Psoas muscle (tissue), 8 donors: Measurements from ENCODE around the gene DTNB. TPM values are rescaled to one million over a fixed set of nuclear protein-coding genes. Genes with fewer than 3 reads are reported as not detected.

ENCODE experiments used
- ATAC-seq, 4 donors: fragments of 200-7000 bp; cut with Tn5 transposase; one replicate each; pipeline ENCODE4 v1.9.1; 2020; ENCODE audit warnings: moderate library complexity in 3 of 4, mild to moderate bottlenecking in 2 of 4
- DNase-seq, 2 donors: peaks; one replicate each; pipeline ENCODE4 v3.0.0-alpha.2; 2020
- H3K27ac ChIP-seq: fragments of 200-600 bp; one replicate; pipeline ENCODE4 v1.8.0; 2022
- H3K27me3 ChIP-seq, 3 donors: fragments of 200-600 bp in 1 of 3; one replicate each; pipeline versions ENCODE4 v1.6.1 to v1.8.0; 2013 to 2022; ENCODE audit warnings: low read length in 2 of 3, mild to moderate bottlenecking in 2 of 3, moderate library complexity in 1 of 3; ENCODE audit not compliant: insufficient read depth in 3 of 3
- H3K36me3 ChIP-seq, 2 donors: fragments of 200-600 bp in 1 of 2; one replicate each; pipeline versions ENCODE4 v1.6.1 to v1.8.0; 2013 to 2022; ENCODE audit warnings: low read depth in 1 of 2, mild to moderate bottlenecking in 1 of 2, moderate library complexity in 1 of 2; ENCODE audit not compliant: insufficient read depth in 1 of 2
- H3K4me1 ChIP-seq: fragments of 200-600 bp; one replicate; pipeline ENCODE4 v1.8.0; 2022
- H3K4me3 ChIP-seq: fragments of 200-600 bp; one replicate; pipeline ENCODE4 v1.8.0; 2022; ENCODE audit warnings: mild to moderate bottlenecking
- H3K9me3 ChIP-seq: fragments of 200-600 bp; one replicate; pipeline ENCODE4 v1.8.0; 2022
- CTCF ChIP-seq: fragments of 200-600 bp; IDR thresholded peaks from one replicate; pipeline ENCODE4 v1.8.0; 2022; ENCODE audit warnings: antibody characterized with exemption
- WGBS, 3 donors: extraction: QIAGEN DNeasy Blood & Tissue Kit; methylation state at CpG; one replicate each; pipeline versions ENCODE4 v1.1.6 to v1.1.7; 2013; 5-methylcytosine and 5-hydroxymethylcytosine counted together
- intact Hi-C, 2 donors: fragments of 100-400 bp; cut with DNase I; formaldehyde crosslinking; loops; one replicate each; pipeline versions ENCODE4 v1.11.0 to v1.14.2; 2022
- polyA plus RNA-seq, 3 donors: library from polyadenylated mRNA; stranded (reverse); fragments of 200-250 nt; gene quantifications; one replicate each; pipeline ENCODE4 v1.2.3, GENCODE V29; 2013
- total RNA-seq, 4 donors: library from RNA; stranded (reverse); fragmentation: NEBNext Ultra II Directional in 2 of 4; extraction: Animal tissue kit (Norgen Biotek cat#: 25700) in 2 of 4; gene quantifications; one replicate each; pipeline versions ENCODE4 v1.2.1 to v1.2.4, GENCODE V29; 2021 to 2023
- donor health status: healthy with polysubstance abuse.
- donor health status: DM: no; HTN: no; CAD: no; lungs with moderate emphysema.
- donor health status: Bipolar disorder and iron deficiency.
- donor health status: healthy.
- donor health status: DM: yes; HTN: yes; CAD: no.
- donor health status: DM: no; HTN: no; CAD: no.
- donor health status: DM: no; HTN: no; CAD: no.
- donor health status: DM: yes; HTN: yes; CAD: no.

The DTNB gene
- total and polyA plus RNA-seq, 7 donors = 2.3 to 6.3 (median 4.2) TPM

- no peak for ATAC-seq
- H3K36me3 ChIP-seq = no peaks in the 10 kb centered on the region
- H3K27me3 ChIP-seq = no peaks in the 10 kb centered on the region
- TF ChIP-seq CTCF = no peak
- intact Hi-C loops = no loop called here
- H3K27ac ChIP-seq = no peak overlapping the region
- no peaks in the 10 kb centered on the region for H3K9me3 ChIP-seq
- H3K4me3 ChIP-seq = no peak overlapping the region
- DNase-seq = no peak
- 91 to 95% (median 93%) methylated on average over 3 of the region's 3 CpGs for WGBS, 3 donors
- no peaks in the 10 kb centered on the region for H3K4me1 ChIP-seq
Observed at GRCh38 chr2:25467743-25468142, 205.6 kb downstream of the DTNB start.

- Histone ChIP-seq H3K4me1 (no peaks in the 10 kb centered on the region), H3K4me3 (no peak overlapping the region), H3K27ac (no peak overlapping the region), H3K36me3 (no peaks in the 10 kb centered on the region), H3K9me3 (no peaks in the 10 kb centered on the region), H3K27me3 (no peaks in the 10 kb centered on the region)
- 95% methylated on average over 6 of the region's 6 CpGs for WGBS, 3 donors
- TF ChIP-seq CTCF = no peak
- intact Hi-C loops = no loop called here
- ATAC-seq = no peak
- DNase-seq = no peak
Observed at GRCh38 chr2:25462021-25462420, 211.4 kb downstream of the DTNB start.

GRCh38 chr2:25460261-25460905 is 213.0 kb downstream of the DTNB start:
- H3K27ac ChIP-seq = no peak overlapping the region
- DNase-seq = no peak
- ATAC-seq = peak in 1 of 4 donors; percentile 39
- no peaks in the 10 kb centered on the region for H3K27me3 ChIP-seq
- no peaks in the 10 kb centered on the region for H3K9me3 ChIP-seq
- intact Hi-C loops = no loop called here
- 50 to 71% (median 53%) methylated on average over 7 of the region's 7 CpGs for WGBS, 3 donors
- TF ChIP-seq CTCF = no peak
- no peaks in the 10 kb centered on the region for H3K4me1 ChIP-seq
- no peaks in the 10 kb centered on the region for H3K36me3 ChIP-seq
- H3K4me3 ChIP-seq = no peak overlapping the region

GRCh38 chr2:25454824-25455611 is 218.4 kb downstream of the DTNB start:
- Histone ChIP-seq H3K4me3 (no peak overlapping the region), H3K4me1 (no peaks in the 10 kb centered on the region), H3K27ac (no peak overlapping the region), H3K27me3 (no peaks in the 10 kb centered on the region), H3K36me3 (no peaks in the 10 kb centered on the region), H3K9me3 (no peaks in the 10 kb centered on the region)
- 92 to 95% (median 95%) methylated on average over 9 of the region's 9 CpGs for WGBS, 3 donors
- no peak for TF ChIP-seq CTCF
- intact Hi-C loops = no loop called here
- ATAC-seq (no peak), DNase-seq (no peak)
